Activated gamma-delta T cell treated with anti-CD3 and anti-CD28 coated beads, Interleukin-2, amount 50 U/mL, for 16 hours (primary cell): ENCODE results near the gene RNF26.

Experiments
- DNase-seq: peaks from one replicate; pipeline ENCODE4 v3.0.0-alpha.2; 2020; ENCODE audit warnings: low read depth

The RNF26 gene

DNA sequence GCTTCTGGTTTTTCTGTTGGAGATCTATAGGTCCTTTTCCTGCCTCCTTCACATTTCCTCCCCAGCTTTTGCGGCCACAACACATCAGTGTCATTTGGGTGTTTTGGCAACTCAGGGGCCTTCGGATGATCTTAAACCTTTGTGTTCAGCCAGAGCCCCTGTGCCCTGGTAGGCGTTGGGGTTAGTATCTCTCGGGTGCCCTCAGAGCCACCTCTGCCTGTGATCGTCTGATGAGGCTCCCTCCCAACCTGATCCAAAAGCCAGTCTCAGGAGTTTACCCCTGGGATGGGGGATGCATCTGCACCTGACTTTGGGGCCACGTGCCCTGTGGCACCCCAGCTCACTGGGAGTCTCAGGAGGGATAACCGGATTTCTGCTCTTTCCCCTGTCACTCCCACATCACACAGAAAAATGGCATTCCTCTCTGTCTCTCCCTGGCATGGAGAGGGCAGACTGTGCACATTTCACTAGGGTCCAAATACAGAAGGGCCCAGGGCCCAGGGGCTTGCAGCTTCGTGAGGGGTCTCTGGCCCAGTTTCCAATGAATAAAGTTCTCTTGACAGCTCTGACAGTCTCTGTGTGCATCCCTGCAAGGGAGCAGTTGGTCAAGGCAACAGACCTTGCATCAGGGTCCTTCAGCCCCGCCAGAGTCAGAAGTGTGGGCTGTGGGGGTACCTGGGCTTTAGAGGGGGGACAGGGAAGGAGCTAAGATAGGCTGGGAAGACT lies 2.6 kb downstream of the RNF26 start:
- no peak for DNase-seq

DNA sequence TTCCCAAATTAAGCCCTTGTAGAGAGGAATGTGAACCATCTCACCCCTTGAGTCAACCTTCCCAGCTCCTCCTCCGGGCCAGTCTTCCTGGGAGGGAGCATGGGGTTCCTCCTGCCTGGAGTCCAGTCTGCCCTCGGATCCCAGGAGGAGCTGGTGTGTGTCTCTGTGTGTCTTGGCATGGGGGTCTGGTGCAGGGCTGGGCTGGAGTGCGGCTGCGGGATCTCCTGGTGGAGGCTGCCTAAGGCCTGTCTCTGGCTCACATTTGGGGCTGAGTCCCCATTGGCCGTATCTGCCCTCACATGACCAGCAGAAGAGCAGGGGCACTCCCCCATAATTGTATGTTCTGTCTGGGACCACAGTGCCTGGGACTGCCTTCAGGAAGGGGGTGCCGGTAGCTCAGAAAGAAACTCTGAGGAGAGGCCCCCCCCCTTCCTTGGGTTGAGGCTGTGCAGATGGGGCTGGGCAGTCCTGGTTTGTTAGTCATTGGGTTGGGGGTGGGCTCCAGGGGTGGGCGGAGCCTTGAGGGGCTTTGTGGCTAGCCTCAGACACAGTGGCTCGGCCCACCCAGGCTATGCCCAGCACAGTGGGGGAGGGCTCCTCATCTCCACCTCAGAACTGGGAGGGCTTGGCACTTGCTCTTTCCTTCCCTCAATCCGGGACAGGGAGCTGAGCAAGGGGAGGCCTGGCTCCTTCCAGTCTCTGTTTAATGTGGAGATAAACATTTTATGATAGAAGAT lies 3.4 kb downstream of the RNF26 start:
- no peak for DNase-seq

DNA sequence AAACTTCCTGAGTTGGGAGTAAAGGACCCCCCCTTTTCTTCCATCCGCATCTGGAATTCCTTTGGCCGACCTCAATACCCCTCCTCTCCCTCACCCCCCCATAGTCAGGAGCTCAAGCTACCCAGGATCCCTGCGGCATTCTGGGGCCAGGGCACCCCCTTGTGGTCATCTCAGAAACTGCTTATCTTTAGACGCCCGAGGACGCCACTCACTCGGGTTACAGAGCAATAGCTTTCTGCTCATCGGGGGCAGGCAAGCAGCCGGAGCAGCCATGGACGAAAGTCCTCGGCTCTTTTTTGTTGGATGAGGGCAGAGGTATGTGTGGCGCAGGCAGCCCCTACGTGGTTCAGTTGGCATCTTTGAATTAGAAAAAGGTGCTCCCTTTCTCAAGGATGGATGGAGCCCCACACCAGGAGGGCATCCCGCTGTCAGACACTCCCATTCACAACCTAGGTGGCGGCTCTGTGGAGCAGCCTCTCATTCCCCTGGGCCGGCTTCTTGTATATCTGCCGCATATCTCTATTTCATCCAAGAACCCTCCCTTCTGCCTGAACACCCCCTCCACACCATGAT lies 4.1 kb downstream of the RNF26 start:
- DNase-seq, result peak; percentile 53

DNA sequence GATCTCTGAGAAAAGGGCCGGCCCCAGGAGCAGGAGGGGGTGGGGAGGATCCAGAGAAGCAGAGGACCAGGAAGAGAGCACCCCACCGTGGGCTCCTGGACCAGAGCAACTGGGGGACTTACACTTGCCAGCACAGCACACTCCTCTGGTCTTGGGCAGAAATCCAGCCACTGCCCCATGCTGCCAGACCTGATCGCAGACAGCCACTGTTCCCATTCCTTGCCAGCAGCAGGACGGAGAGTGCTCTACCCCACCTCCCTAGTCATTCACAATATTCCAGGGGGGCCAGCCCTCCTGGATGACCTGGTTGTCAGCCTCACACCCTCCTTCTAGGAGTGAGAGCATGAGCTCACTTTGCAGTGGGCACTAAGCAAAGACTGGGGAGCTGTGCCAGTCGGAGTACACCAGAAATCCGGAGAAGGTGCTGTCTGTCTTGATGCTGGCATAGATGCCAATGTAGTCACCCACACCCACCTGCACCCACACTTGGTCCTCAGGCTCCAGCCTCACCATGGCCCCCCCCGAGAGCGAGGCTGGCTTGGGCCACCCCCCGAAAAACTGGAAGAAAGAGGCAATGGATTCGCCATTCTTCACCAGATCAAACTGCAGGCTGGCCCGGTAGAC lies 4.8 kb downstream of the RNF26 start:
- no peak for DNase-seq

DNA sequence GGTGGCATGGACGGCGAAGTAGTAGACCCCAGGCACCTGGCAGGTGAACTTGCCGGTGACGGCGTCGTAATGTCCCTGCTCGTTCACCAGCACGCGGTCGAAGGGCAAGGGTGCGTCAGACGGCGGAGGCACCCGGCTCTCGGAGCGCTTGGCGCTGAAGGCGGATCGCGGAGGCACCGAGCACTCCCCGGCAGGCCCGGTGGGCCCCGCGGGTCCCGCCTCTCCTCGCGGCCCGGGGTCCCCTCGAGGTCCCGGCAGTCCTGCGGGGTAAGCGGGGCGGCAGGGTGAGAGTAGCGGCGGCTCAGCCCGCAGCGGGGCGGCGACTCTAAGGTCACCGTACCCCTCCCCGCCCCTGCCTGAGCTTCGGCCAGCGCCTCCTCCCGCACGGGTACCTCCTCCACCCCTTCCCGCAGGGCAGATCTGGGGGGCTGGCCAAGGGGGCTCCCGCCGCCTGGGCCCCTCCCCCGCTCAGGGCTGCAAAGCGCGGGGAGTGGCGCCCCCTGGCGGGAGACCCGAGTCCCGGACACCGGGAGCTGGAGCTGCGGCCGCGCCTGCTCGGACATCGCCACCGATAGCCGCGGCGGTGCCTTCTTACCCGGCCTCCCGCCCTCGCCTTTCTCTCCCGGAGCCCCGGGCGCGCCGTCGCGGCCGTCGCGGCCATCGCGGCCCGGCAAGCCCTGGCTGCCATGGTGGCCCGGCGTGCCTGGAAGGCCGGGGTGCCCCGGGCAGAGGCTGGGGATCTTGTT lies 5.4 kb downstream of the RNF26 start:
- DNase-seq, result no peak

DNA sequence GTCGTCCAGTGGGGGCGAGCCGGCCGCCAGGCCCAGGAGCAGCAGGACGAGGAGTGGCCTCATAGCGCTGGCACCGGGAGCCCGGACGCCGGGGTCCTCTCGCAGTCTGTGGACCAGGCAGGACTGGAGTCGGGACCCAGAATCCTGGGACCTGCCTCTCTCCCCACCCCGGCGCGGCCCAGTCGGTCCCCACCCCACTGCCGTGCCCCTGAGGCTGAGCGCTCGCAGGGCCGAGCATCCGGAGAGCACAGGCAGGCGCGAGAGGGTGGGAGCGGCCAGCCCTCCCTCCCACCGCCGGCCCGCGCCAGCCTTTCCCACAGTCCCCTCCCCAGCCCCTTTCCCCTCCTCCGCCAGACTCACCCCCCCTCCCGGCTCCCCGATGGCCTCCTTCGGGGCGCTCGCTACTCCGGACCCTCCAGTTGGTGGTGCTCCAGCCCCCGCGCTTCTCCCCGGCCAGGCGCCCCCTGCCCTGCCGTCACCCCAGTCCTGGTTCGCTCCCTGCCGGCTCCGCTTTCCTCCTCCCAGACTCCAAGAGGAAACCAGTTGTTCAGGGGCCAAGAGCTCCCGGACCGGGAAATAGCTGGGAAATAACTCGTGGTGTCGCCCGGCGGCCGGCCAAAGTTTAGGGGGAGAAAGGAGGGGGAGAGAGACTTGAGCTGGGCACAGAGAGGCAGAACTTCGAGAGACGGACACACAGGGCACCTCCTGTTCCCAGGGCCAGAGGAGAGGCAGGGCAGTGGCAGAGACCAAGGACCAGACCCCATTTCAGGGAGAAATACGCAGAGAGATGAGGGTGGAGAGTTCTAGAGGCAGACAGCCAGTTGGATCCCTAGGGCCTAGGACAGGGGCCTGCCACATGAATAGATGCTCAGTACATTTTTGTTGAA lies 6.3 kb downstream of the RNF26 start, which contains the start of gene C1QTNF5:
C1QTNF5 (minus strand) TSS at position 549 of the 887 bp plus-strand sequence; CDS start at position 63, 486 bp downstream.
- DNase-seq, result no peak

DNA sequence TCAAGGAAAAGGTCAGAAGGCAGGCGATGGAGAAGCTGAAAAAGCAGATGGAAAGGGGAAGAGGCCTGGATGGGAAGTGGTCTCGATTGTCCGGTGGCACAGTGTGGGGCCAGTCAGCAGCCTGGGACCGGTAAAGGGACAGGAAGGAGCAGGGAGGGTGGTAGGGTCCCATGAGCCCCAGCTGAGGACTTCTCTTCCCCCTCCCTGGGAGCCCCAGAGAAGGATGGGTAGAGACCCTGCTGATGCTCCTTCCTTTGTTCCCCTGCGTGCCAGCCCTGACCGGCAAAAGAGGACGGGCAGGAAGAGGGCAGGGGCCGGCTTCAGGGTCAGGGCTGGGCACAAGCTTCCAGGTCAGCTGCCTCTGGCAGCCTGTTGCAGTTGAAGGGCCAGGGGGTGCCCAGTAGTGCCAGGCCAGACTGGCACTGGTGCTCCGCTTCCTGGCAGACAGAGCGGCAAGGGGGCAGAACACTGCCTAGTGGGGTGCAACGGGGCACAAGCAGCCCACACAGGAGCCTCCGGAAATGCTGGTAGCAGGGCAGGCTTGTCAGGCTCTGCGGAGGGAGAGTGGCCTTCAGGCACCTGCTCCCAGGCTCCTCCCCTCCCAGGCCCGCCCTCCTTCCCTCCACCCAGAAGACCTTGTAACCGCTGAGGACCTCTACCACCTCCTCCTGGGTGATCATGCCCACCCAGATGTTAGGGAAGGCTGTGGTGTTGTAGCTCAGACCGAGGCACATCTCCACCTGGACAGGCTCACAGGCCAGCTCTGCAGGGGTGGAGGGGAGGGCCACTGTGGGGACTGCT lies 7.1 kb downstream of the RNF26 start:
- DNase-seq, result no peak

DNA sequence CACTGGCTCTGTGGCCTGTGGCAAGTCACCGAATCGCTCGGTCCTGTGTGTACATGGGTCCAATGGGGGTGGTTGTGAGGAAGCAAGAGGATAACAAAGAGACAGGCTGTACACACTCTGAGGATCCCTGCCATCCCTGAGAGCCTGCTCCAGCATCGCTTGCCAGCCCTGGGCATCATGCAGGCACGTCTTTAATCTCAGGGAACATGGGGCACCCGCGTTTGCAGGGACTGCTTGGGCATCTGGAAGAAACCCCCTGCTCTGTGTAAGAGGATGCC lies 7.6 kb downstream of the RNF26 start:
- DNase-seq, result no peak

DNA sequence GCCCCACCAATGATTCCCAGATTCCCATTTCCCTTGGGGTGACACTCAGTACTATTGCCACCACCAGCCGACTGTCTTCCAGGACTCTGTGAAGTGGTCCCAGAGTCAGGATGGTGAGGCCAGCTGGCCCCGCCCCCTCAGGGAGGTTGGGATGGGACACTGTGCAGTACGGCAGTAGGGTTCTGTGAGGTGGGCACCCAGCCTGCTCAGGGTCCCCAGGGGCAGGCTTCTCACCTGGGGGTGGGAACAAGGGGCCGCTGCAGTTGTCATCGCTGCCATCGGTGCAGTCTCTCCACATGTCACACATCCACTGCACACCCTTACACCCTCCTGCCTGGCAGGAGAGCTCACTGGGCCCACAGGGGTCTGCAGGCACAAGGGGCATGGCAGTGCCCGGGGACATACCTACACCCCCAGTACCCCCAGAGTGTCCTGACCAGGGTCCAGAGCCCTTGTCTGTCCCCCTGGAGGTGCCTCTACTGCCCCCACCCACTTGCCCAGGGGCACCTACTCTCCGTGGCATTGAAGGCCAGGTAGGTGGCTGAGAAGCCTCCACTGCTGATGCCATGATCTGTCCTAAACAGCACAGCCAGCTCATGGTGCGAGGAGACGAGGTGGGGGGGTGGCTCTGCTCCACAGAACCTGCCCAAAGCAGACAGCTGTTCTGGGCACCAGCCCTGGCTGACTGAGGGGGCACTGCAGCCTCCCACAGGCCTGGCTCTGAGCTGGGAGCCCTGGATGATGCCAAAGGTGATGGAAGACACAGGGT lies 8.2 kb downstream of the RNF26 start:
- DNase-seq, result no peak

DNA sequence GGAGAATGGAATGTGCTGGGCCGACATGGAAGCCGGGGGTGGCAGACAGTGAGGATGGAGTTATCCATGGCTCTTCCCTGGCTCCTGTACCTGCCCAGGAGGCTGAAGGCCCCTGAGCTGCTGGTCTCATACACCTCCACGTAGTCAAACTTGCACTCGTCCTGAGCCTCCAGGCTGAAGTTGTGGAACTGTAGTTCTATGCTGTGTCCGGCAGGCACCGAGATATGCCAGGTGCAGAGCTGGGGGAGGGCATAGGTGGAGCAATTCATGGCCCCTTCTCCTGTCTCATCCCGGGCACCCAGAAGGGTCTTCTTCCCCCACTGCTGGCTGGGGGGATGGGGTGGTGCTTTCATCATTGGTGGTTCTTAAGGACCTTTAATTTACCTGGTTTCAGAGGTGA lies 9.4 kb downstream of the RNF26 start:
- no peak for DNase-seq

DNA sequence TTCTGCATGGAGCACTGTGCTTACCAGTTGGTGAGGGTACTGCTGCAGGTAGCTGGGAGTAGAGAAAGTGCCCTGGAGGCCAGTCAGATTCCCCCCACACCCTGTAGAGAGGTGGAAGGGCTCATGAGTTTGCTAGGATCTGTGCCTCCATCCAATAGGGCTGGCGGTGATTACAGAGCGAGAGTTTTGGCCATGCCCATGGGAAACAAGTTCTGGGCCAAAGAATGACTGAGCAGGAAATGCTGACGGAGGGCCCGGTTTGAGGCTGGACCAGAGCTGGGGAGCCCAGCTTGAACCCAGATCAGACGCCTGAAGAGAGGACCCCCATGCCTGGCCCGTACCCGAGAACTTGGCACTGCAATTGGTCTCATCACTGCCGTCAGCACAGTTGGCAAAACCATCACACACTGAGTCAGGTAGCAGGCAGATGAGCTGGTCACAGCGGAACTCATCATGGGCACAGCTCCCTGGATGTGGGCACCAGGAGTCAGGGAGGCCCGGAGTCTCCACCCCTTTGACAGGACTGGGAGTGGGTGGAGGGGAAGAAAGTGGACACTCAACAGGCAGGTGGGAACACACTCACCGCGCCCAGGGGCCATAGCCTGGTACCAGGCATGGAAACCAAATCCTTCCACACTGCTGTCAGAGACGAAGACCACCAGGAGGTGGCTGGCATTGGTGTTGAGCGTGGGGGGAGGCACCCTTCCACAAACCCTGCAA lies 10.1 kb downstream of the RNF26 start:
- no peak for DNase-seq

DNA sequence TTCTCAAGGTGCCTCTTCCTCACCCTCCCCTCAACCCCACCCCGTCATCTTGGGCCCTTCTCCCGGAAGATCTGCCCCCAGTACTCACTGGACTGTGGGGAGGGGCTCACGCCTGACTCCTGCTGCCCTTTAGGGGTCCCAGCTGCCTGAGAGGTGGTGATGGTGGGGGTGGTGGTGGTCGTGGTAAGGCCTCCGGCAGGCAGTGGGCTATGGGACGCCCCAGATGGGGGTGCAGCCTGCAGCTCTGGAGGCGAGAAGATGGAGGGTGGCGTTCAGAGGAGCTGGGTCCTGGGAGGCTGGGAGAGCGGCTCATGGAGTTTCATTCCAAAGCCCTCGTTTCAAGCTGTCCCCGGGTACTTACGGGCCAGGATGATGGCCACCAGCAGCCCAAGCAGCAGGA lies 11.4 kb downstream of the RNF26 start:
- DNase-seq, result no peak

DNA sequence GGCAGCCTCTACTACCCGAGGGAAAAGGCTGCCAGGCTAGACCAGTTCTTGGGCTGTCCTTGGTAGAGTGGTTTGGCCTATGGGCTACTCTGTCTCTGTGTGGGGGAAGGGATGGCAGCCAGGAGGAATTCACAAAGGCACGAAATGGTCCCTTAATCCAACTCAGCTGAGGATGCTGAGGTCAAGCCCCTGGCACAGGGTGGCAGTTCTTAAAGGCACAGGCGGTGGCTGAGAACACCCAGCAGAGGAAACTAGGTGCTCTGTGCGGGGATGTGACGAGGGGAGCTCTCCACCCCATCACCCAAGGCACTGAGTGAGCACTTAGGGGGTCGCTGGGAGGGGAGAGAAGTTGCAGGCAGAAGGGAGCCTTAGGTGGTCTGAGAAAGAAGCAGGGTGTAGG lies 12.3 kb downstream of the RNF26 start, which contains the start of gene MFRP:
MFRP (minus strand) TSS at position 101 of the 400 bp plus-strand sequence. CDS start 192 bp downstream, outside the sequence.
- no peak for DNase-seq

DNA sequence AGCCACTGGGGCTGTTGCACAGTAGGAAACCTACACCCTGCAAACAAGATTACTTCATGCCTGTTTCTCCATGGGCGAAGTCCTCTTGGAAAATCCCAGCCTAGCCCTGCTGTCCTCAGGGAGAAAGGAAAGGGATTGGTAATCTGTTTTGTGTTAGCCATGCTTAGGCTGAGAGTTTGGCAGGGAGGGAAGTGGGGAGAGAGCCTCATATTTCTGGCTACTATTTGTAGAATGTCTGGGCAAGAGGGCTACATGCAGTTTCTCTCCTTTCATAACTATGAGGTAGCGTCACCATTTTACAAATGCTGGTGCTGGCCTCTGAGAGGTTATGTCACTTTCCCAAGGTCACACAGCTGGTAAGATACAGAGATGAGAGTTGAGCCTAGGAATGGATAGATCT lies 12.9 kb downstream of the RNF26 start:
- DNase-seq, result no peak

DNA sequence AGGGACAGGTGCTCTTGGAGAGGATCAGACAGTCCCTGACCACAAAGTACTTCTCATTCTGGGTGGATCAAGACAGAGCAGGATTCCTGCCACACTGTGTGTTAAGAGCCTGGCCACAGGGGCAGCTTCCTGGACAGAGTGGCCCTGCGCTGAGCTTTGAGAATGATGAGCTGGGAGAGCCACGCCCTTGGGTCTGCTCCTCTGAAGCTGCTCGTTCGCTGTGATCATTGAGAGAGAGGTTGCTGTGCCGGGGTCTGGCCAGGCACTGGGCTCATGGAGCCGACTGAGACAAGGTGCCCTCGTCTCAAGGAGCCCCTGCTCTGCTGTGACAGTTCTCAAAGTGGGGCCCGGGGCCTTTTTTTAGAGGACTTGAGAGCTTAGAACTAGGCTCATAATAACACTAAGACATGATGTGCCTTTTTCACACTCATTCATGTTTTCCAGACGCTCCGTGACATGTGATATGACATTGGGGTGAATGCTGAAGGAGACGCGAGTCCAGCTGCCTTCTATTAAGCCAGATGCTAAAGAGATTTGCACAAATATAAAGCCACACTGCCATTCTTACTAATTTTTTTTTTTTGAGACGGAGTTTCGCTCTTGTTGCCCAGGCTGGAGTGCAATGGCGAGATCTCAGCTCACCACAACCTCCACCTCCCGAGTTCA lies 13.7 kb downstream of the RNF26 start:
- no peak for DNase-seq

DNA sequence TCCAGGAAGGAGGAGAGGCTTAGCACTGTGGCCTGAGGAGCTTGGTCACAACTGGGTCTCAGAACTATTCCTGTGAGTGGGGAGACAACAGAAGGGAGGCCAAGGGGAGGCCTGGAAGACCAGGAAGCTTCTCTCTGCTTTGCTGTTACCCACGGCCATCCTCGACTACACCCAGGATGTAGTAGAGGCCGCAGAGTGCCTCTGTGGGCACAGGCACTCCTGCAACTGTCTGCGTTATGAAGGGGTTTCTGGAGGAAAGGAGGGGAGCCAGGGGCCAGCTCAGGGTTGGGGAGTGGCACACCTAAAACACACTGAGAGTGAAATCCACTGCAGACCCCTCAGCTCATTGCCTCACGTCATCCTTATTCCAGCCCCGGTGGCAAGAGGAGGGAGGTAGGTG lies 16.0 kb downstream of the RNF26 start:
- DNase-seq, result no peak

DNA sequence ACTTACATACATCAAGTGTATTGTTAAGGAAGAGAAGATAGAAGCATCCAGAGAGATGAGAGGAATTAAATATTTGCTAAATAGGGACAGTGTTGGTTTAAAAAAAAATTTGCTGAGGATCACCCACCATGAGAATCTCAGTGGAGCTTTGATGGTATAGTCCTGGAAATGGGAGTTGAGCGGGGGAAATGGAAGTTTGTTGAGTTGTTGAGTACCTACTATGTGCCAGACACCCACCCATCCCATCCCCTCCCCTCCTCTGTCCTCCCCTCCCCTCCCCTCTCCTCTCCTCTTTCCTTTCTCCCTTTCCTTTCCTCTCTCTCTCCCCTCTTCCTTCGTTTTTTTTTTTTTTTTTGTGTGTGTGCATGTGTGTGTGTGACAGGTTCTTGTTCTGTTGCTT lies 16.9 kb downstream of the RNF26 start:
- DNase-seq, result no peak

DNA sequence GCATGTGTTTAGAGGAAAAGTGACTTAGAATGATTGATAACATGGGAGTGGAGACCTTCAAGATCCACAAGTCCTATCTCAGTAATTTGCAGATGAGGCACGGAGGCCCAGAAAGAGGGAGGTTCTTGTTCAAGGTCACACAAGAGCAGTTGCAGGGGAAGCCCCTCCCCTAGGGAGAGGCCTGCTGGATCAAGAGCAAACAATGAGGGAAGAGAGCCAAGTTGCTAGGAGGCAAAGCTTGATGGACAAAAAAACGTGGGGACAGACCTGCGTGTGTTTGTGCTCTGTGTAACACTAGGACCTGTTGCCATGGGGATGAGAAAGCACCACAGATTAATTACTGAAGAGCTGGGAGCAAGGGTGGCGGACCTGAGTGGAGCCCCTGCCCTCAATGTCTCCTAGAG lies 18.5 kb downstream of the RNF26 start:
- DNase-seq, result no peak
